ENCODE results near the gene TOPBP1.
"Not testable (repeated sequence)": the region's sequence is repeated elsewhere in the genome, so short reads cannot be mapped to it uniquely, and the experiment has no call there.

TOPBP1 gene

DNA sequence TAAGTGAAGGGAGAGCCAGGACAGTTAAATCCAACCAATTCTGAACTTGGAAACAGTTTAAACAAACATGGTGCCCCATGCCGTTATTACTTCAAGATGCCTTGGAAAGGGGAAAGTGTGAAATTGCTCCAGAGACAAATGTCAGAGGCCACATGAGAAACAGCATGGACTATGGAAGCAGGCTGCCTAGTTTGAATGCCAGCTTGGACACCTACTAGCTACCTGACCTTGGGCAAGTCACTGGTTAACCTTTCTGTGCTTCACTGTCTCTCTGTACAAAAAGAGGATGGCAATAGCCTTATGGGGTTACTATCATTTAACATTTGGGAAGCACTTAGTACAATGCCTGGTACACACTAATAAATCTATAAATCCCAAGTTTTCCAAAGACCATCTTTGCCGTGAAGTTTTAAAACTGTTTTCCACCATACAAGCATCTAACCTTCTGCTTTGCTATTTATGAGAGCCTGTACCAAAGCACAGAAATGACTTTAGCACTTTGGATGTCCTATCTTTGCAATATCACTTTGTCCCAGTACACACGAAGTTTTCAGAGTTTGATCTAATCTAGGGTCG, 8.3 kb upstream of the TOPBP1 start:
- Mint-ChIP-seq H3K27ac (ENCODE audit: low read depth) (no peak overlapping the region), H3K4me1 (no peaks in the 10 kb centered on the region), H3K36me3 (ENCODE audit: insufficient read depth) (no peaks in the 10 kb centered on the region), H3K9me3 (no peaks in the 10 kb centered on the region), H3K27me3 (peaks cover 48% of the 10 kb centered on the region), H3K4me3 (no peak overlapping the region)
- ATAC-seq (replicated peaks; ENCODE audit: extremely low read depth, poor library complexity, severe bottlenecking) (no peak), DNase-seq (ENCODE audit: low spot score in 2 of 2) (no peak)

DNA sequence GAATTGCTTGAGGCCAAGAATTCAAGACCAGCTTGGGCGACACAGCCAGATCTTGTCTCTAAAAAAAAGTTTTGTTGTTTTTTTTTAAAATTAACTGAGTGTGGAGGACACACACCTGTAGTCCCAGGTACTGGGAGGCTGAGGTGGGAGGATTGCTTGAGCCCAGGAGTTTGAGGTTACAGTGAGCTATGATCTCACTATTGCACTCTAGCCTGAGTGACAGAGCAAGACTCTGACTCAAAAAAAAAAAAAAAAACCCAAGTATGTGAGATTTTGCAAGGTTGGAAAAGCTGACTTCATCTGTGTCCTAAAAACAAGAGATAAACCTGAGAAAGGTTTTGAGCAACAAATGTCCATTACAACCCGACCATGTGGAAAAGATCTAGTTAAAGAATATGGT, 5.4 kb upstream of the TOPBP1 start:
- Mint-ChIP-seq H3K9me3 (no peaks in the 10 kb centered on the region), H3K27ac (ENCODE audit: low read depth) (no peak overlapping the region), H3K4me3 (no peak overlapping the region), H3K36me3 (ENCODE audit: insufficient read depth) (peaks cover 3% of the 10 kb centered on the region), H3K27me3 (peaks cover 19% of the 10 kb centered on the region), H3K4me1 (peaks cover 19% of the 10 kb centered on the region)
- no peak for DNase-seq (ENCODE audit: low spot score in 2 of 2)
- ATAC-seq (replicated peaks; ENCODE audit: extremely low read depth, poor library complexity, severe bottlenecking): no peak

DNA sequence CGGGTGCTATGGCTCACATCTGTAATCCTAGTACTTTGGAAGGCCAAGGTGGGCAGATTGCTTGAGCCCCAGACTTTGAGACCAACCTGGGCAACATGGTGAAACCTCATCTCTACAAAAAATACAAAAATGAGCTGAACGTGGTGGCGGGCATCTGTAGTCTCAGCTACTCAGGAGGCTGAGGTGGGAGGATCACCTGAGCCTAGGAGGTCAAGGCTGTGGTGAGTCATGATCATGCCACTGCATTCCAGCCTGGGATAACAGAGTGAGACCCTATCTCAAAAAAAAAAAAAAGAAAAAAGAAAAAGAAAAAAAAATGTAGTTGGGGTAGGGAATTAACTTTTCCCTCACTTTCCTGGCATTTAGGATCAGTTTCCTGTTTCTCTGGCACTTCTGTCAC, 3.4 kb upstream of the TOPBP1 start:
- not testable (repeated sequence) for H3K4me3 Mint-ChIP-seq; H3K9me3 Mint-ChIP-seq; H3K27me3 Mint-ChIP-seq; DNase-seq (ENCODE audit: low spot score in 2 of 2); H3K27ac Mint-ChIP-seq (ENCODE audit: low read depth); H3K36me3 Mint-ChIP-seq (ENCODE audit: insufficient read depth); ATAC-seq (replicated peaks; ENCODE audit: extremely low read depth, poor library complexity, severe bottlenecking)
- H3K4me1 Mint-ChIP-seq: peaks cover 32% of the 10 kb centered on the region

DNA sequence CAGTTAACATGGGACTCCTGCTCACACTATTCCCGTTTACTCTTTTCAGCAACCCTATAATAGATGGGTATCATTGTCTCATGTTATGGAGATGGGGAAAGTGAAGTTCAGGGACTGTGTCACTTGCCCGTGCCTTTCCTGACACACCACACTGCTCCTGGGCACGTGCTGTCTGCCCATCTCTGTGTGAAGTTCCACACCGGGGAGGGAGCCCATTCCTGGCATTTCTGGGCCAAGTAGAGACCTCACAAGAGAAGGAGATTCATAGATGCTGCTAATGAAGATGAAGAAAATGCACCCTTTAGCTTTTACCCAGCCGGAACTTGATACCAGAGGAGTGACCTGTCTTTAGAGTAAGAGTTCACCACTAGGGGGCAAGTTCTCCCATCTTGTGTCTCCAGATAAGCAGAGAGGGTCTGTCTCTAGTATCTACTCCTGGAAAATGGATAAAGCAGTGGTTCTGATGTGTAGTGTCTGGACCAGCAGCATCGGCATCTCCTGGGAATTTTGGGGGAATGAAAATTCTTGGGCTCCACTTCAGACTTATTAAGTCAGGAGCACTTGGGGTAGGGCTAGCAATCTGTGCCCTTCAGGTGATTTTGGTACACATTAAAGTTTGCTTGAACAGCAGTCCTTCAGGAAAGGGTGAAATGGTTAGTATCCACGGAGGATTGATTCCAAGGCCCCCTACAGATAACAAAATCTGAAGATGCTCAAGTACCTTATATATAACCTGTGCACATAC, 2.0 kb upstream of the TOPBP1 start:
- peak overlapping the region; percentile 79 for H3K27ac Mint-ChIP-seq (ENCODE audit: low read depth)
- DNase-seq (ENCODE audit: low spot score in 2 of 2) (no peak), ATAC-seq (replicated peaks; ENCODE audit: extremely low read depth, poor library complexity, severe bottlenecking) (no peak)
- no peaks in the 10 kb centered on the region for H3K9me3 Mint-ChIP-seq
- no peaks in the 10 kb centered on the region for H3K27me3 Mint-ChIP-seq
- H3K4me1 Mint-ChIP-seq: peaks cover 45% of the 10 kb centered on the region
- peaks cover 16% of the 10 kb centered on the region for H3K36me3 Mint-ChIP-seq (ENCODE audit: insufficient read depth)
- H3K4me3 Mint-ChIP-seq: peak overlapping the region; percentile 93

DNA sequence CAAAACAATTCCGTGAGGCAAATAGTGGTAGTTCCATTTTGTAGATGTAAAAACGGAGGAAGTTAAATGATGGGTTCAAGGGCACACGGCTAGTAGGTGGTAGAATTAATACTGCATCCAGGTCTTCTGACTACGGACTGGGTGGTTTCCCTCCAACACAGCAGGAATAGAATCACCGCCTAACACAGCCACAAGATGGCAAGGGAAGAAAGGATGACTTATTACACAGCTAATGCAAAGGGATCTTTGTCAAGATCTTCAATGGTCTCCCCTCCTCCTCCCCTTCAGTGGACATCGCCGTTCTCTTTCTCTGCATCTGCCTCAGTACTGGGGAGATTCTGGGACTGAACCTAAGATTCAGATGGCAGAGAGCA, 524 bp upstream of the TOPBP1 start:
- Mint-ChIP-seq H3K4me1 (peaks cover 45% of the 10 kb centered on the region), H3K27me3 (no peaks in the 10 kb centered on the region), H3K9me3 (no peaks in the 10 kb centered on the region), H3K4me3 (peak overlapping the region; percentile 93), H3K36me3 (ENCODE audit: insufficient read depth) (peaks cover 24% of the 10 kb centered on the region), H3K27ac (ENCODE audit: low read depth) (peak overlapping the region; percentile 95)
- ATAC-seq (replicated peaks; ENCODE audit: extremely low read depth, poor library complexity, severe bottlenecking) (peak; percentile 52), DNase-seq (ENCODE audit: low spot score in 2 of 2) (no peak)

DNA sequence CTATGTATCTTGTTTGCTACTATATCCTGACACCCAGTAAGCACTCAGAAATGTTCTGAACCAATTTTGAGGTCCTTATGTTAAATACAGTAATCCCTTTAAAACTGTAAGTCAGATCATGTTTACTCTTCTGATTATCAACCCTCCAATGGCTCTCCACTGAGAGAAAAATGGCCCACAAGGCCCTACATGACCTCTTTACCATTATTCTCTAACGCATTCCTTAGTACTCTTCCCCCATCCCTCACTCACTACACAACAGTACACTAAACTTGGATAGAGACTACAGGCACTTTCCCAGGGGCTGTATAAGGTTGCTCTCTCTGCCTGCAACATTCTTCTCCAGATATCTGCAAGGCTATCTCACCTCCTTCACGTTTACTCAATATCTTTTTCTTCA, 1.9 kb downstream of the TOPBP1 start:
- H3K4me1 Mint-ChIP-seq: peaks cover 45% of the 10 kb centered on the region
- H3K9me3 Mint-ChIP-seq: no peaks in the 10 kb centered on the region
- DNase-seq (ENCODE audit: low spot score in 2 of 2): no peak
- peak overlapping the region; percentile 93 for H3K4me3 Mint-ChIP-seq
- no peaks in the 10 kb centered on the region for H3K27me3 Mint-ChIP-seq
- no peak overlapping the region for H3K27ac Mint-ChIP-seq (ENCODE audit: low read depth)
- no peak for ATAC-seq (replicated peaks; ENCODE audit: extremely low read depth, poor library complexity, severe bottlenecking)
- H3K36me3 Mint-ChIP-seq (ENCODE audit: insufficient read depth): peaks cover 40% of the 10 kb centered on the region

DNA sequence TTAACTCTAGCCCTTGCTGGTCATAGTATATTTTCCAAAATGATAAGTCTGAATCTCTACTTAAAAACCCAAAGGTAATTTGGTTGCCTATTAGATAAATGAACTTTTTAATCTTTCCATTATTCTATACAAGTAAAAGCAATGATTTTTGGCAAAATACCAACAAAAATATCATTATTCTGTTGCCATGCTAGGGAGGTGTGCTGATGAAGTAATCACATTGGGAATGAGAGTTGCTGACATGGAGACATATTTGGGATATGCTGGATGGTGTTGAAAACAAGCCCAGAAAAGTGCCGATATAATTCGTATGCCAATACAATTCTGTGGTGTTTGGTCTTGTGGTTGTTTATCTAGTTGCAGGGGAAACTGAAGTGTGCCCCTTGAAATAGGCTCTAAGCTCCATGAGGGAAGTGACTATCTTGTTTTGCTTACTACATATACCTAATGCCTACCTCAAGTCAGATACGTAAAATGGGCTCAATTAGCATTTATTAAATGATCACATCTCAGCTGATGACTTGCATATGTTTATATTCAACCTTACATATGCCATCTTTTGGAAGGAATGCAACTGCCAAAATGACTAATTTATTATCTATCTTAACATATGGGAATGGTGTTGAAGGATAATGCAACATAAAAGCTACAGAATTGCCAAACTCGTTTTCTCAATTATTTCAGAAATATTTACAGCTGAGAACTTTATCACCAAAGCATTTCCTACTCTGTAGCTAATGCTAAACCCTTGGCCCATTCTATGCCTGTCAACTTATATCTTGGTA, 5.8 kb downstream of the TOPBP1 start:
- H3K27me3 Mint-ChIP-seq: no peaks in the 10 kb centered on the region
- DNase-seq (ENCODE audit: low spot score in 2 of 2) (no peak), ATAC-seq (replicated peaks; ENCODE audit: extremely low read depth, poor library complexity, severe bottlenecking) (no peak)
- H3K27ac Mint-ChIP-seq (ENCODE audit: low read depth): no peak overlapping the region
- H3K9me3 Mint-ChIP-seq: no peaks in the 10 kb centered on the region
- peaks cover 17% of the 10 kb centered on the region for H3K4me1 Mint-ChIP-seq
- H3K4me3 Mint-ChIP-seq: no peak overlapping the region
- H3K36me3 Mint-ChIP-seq (ENCODE audit: insufficient read depth): peaks cover 60% of the 10 kb centered on the region

DNA sequence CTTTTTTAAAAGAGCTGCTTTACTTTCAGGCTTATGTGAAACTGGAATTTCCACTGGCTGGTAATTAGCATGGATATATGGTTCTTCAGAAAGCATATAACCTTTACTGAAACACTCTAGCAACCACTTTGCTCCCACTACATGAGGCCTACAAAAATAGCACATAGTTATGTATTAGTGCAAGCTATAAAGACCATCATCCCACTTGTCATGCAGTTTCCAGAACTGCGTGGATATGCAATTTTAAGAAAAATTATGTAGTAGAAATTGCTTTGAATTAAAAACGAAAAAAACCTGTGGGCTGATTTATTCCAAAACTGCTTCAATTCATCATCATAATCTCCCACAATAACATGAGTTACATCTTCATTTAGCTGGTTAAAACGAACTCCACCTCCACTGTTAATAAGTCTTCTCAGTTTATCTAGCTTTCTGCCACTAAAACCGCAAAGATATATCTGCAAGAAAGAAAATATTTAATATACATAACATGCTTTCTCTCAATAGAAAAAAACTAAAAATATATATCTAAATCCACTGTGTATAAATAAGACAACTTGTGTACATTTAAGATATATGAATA, 12.2 kb downstream of the TOPBP1 start:
- no peaks in the 10 kb centered on the region for H3K27me3 Mint-ChIP-seq
- peaks cover 51% of the 10 kb centered on the region for H3K36me3 Mint-ChIP-seq (ENCODE audit: insufficient read depth)
- H3K4me1 Mint-ChIP-seq: no peaks in the 10 kb centered on the region
- ATAC-seq (replicated peaks; ENCODE audit: extremely low read depth, poor library complexity, severe bottlenecking): no peak
- no peak for DNase-seq (ENCODE audit: low spot score in 2 of 2)
- no peak overlapping the region for H3K4me3 Mint-ChIP-seq
- H3K9me3 Mint-ChIP-seq: no peaks in the 10 kb centered on the region
- H3K27ac Mint-ChIP-seq (ENCODE audit: low read depth): no peak overlapping the region

DNA sequence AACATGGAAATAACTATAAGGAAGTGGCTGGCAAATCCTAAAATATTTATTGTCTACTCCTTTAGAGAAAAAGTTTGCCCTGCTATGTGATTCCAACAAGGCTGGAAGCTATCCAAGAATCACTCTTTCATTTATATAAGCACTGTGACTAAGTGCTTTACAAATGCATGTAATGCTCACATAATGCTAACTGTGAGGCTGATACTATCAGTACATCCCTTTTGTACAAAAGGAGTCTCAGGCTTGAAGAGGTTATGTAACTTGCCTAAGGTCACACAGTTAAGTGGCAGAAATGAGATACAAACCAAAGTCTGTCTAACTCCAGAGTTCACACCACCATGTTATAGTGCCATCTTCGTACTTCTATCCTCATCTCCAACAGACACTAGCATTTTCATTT, 17.0 kb downstream of the TOPBP1 start:
- Mint-ChIP-seq H3K4me1 (no peaks in the 10 kb centered on the region), H3K27me3 (no peaks in the 10 kb centered on the region), H3K36me3 (ENCODE audit: insufficient read depth) (peaks cover 45% of the 10 kb centered on the region), H3K27ac (ENCODE audit: low read depth) (no peak overlapping the region), H3K4me3 (no peak overlapping the region), H3K9me3 (no peaks in the 10 kb centered on the region)
- DNase-seq (ENCODE audit: low spot score in 2 of 2): no peak
- no peak for ATAC-seq (replicated peaks; ENCODE audit: extremely low read depth, poor library complexity, severe bottlenecking)

DNA sequence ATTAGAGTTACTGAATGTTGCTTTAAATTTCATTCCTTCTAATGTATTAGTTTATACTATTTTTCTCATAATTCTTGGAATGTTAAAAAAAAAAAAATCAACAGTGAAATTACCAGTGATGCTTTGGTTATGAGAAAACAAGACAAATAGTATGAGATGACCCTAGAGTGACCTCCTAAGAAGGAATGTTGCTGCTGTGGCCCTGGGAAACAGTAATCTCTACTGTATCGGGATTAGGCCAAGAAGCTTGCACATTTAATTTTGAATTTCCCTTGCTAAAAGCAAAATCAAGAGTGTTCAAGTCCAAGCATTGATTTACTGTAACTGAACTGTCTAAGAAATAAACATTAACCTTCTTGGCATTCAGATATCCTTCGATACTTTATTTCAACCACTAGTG, 18.1 kb downstream of the TOPBP1 start:
- Mint-ChIP-seq H3K27me3 (no peaks in the 10 kb centered on the region), H3K27ac (ENCODE audit: low read depth) (no peak overlapping the region), H3K36me3 (ENCODE audit: insufficient read depth) (peaks cover 41% of the 10 kb centered on the region), H3K4me3 (no peak overlapping the region), H3K4me1 (peaks cover 3% of the 10 kb centered on the region), H3K9me3 (no peaks in the 10 kb centered on the region)
- no peak for DNase-seq (ENCODE audit: low spot score in 2 of 2)
- no peak for ATAC-seq (replicated peaks; ENCODE audit: extremely low read depth, poor library complexity, severe bottlenecking)

DNA sequence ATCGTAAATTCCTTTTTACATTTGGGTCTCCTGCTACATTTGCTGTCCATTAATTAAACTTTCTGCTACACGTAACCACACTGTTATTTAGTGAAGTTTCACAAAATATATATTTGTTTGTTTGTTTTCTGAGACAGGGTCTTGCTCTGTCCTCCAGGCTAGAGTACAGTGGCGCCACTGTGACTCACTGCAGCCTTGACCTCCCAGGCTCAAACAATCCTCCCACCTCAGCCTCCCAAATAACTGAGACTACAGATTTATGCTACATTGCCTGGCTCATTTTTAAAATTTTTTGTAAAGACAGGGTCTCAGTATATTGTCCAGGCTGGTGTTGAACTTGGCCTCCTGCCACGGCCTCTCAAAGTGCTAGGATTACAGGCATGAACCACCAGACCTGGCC, 20.5 kb downstream of the TOPBP1 start:
- ATAC-seq (replicated peaks; ENCODE audit: extremely low read depth, poor library complexity, severe bottlenecking) (no peak), DNase-seq (ENCODE audit: low spot score in 2 of 2) (no peak)
- Mint-ChIP-seq H3K4me3 (no peak overlapping the region), H3K4me1 (peaks cover 5% of the 10 kb centered on the region), H3K27ac (ENCODE audit: low read depth) (no peak overlapping the region), H3K9me3 (no peaks in the 10 kb centered on the region), H3K27me3 (no peaks in the 10 kb centered on the region), H3K36me3 (ENCODE audit: insufficient read depth) (peaks cover 46% of the 10 kb centered on the region)

DNA sequence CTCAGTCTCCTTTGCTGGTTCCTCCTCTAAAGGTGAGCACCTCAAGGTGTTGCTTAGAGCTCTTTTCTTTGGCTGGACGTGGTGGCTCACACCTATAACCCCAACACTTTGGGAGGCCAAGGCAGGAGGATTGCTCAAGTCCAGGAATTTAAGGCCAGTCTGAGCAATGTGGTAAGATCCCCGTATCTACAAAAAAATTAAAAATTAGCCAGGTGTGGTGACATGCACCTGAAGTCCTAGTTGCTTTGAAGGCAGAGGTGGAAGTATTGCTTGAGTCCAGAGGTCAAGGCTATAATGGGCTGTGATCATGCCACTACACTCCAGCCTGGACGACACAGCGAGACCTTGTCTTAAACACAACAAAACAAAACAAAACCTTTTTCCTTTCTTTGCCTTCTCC, 28.3 kb downstream of the TOPBP1 start:
- peaks cover 50% of the 10 kb centered on the region for H3K36me3 Mint-ChIP-seq (ENCODE audit: insufficient read depth)
- H3K9me3 Mint-ChIP-seq: no peaks in the 10 kb centered on the region
- ATAC-seq (replicated peaks; ENCODE audit: extremely low read depth, poor library complexity, severe bottlenecking) (no peak), DNase-seq (ENCODE audit: low spot score in 2 of 2) (no peak)
- peaks cover 4% of the 10 kb centered on the region for H3K4me1 Mint-ChIP-seq
- no peaks in the 10 kb centered on the region for H3K27me3 Mint-ChIP-seq
- H3K27ac Mint-ChIP-seq (ENCODE audit: low read depth): no peak overlapping the region
- no peak overlapping the region for H3K4me3 Mint-ChIP-seq

DNA sequence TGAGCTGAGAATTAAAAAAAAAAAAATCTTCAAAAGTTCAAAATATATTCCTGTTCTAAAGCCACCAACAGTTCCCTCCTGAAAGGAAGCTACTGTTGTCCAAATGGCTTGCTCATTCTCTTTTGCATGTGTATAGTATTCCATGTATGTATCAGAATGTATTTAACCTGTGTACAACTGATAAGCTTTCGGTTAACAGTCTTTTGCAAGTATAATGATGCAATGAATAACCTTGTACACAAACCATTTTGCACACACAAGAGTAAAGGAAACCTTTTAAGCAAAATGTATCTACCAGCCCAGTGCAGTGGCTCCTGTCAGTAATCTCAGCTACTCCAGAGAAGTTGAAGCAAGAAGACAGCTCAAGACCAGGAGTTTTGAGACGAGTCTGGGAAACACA, 32.6 kb downstream of the TOPBP1 start:
- Mint-ChIP-seq H3K27me3 (no peaks in the 10 kb centered on the region), H3K4me3 (no peak overlapping the region), H3K9me3 (no peaks in the 10 kb centered on the region), H3K27ac (ENCODE audit: low read depth) (no peak overlapping the region), H3K4me1 (peaks cover 4% of the 10 kb centered on the region), H3K36me3 (ENCODE audit: insufficient read depth) (peaks cover 45% of the 10 kb centered on the region)
- ATAC-seq (replicated peaks; ENCODE audit: extremely low read depth, poor library complexity, severe bottlenecking) (no peak), DNase-seq (ENCODE audit: low spot score in 2 of 2) (no peak)
